ENCODE data around the gene OR8J3.

The OR8J3 gene

GRCh38 chr11:56140151-56140661 lies at the start of gene OR8J3:
OR8J3 (minus strand) TSS chr11:56140201; CDS start chr11:56137718, 2,483 bp downstream.
- Histone ChIP-seq H4K20me1 (ENCODE audit: insufficient read depth, low read length) (no peaks in the 10 kb centered on the region), H3K27me3 (ENCODE audit: insufficient read depth, low read length, poor library complexity) (no peaks in the 10 kb centered on the region), H3K4me2 (ENCODE audit: insufficient read depth, low read length) (no peak within 1 kb of the TSS), H3K9me3 (ENCODE audit: insufficient read depth, low read length, severe bottlenecking) (no peaks in the 10 kb centered on the region), H3K79me2 (ENCODE audit: insufficient read depth, low read length) (no peaks in the 10 kb centered on the region), H3K4me1 (ENCODE audit: insufficient read depth, low read length) (no peaks in the 10 kb centered on the region), H3K9ac (ENCODE audit: low read depth, low read length) (no peak within 1 kb of the TSS), H3K27ac (ENCODE audit: low read length) (no peak within 1 kb of the TSS), H3K4me3 (ENCODE audit: low read depth in 1 of 2, low read length in 2 of 2) (no peak within 1 kb of the TSS), H3K36me3 (ENCODE audit: insufficient read depth, low read length) (no peaks in the 10 kb centered on the region), H2AFZ (ENCODE audit: low read depth, low read length) (no peak within 1 kb of the TSS)
- ATAC-seq (ENCODE audit: insufficient read depth, low read depth) (no peak), DNase-seq (no peak)
- TF ChIP-seq, protein P1, sequence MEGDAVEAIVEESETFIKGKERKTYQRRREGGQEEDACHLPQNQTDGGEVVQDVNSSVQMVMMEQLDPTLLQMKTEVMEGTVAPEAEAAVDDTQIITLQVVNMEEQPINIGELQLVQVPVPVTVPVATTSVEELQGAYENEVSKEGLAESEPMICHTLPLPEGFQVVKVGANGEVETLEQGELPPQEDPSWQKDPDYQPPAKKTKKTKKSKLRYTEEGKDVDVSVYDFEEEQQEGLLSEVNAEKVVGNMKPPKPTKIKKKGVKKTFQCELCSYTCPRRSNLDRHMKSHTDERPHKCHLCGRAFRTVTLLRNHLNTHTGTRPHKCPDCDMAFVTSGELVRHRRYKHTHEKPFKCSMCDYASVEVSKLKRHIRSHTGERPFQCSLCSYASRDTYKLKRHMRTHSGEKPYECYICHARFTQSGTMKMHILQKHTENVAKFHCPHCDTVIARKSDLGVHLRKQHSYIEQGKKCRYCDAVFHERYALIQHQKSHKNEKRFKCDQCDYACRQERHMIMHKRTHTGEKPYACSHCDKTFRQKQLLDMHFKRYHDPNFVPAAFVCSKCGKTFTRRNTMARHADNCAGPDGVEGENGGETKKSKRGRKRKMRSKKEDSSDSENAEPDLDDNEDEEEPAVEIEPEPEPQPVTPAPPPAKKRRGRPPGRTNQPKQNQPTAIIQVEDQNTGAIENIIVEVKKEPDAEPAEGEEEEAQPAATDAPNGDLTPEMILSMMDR (IDR thresholded peaks at IDR 0.05; ENCODE audit: borderline replicate concordance, extremely low read depth, low read length, poor library complexity, severe bottlenecking) = no peak
- TF ChIP-seq EZH2 (IDR thresholded peaks at IDR 0.05; ENCODE audit: borderline replicate concordance, low read depth, low read length, severe bottlenecking) = no peak

DNA sequence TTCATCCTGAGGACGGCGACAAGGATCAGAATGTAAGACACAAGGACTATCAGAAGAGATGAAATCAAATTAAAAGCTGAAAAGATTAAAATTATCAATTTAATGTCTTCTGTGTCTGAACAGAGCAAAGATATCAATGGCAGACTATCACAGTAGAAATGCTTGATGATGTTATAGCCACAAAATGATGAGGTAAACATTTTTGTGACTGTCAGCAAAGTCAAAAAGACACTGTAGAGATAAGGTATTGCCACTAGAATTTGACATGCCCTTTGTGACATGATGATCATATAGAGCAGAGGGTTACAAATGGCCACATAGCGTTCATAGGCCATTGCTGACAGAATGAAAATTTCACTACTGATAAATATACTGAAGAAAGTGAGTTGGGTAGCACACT lies 48.6 kb upstream of the OR8J3 start:
- H3K27ac ChIP-seq (ENCODE audit: low read length) = no peak overlapping the region
- H3K79me2 ChIP-seq (ENCODE audit: insufficient read depth, low read length) = no peaks in the 10 kb centered on the region
- ATAC-seq (ENCODE audit: insufficient read depth, low read depth) (no peak), DNase-seq (no peak)
- no peaks in the 10 kb centered on the region for H3K9me3 ChIP-seq (ENCODE audit: insufficient read depth, low read length, severe bottlenecking)
- no peaks in the 10 kb centered on the region for H3K36me3 ChIP-seq (ENCODE audit: insufficient read depth, low read length)
- TF ChIP-seq, protein P1 (IDR thresholded peaks at IDR 0.05; ENCODE audit: borderline replicate concordance, extremely low read depth, low read length, poor library complexity, severe bottlenecking) = no peak
- TF ChIP-seq EZH2 (IDR thresholded peaks at IDR 0.05; ENCODE audit: borderline replicate concordance, low read depth, low read length, severe bottlenecking) = no peak
- no peak overlapping the region for H3K4me2 ChIP-seq (ENCODE audit: insufficient read depth, low read length)
- H3K4me1 ChIP-seq (ENCODE audit: insufficient read depth, low read length) = no peaks in the 10 kb centered on the region
- no peaks in the 10 kb centered on the region for H3K27me3 ChIP-seq (ENCODE audit: insufficient read depth, low read length, poor library complexity)
- no peak overlapping the region for H3K9ac ChIP-seq (ENCODE audit: low read depth, low read length)
- H2AFZ ChIP-seq (ENCODE audit: low read depth, low read length) = no peak overlapping the region
- no peak overlapping the region for H3K4me3 ChIP-seq (ENCODE audit: low read depth in 1 of 2, low read length in 2 of 2)
- H4K20me1 ChIP-seq (ENCODE audit: insufficient read depth, low read length) = no peaks in the 10 kb centered on the region

DNA sequence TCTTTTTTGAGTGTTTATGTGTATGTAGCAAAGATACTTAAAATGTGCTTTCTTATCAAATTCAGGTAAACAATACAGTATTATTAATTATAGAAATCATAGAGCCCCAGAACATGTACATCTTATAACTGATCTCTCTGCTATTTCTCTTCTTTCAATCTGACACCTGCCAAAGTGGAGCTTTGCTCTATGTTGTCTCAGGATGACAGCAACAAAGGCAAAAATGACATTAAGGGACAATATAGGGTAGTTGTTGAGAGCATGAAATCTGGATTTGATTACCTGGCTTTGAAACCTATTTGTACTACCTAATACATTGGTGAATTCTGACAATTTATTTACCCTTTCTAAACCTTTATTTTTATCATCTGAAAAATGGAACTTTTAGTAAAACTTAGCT lies 43.5 kb upstream of the OR8J3 start:
- H3K27me3 ChIP-seq (ENCODE audit: insufficient read depth, low read length, poor library complexity) = no peaks in the 10 kb centered on the region
- no peak overlapping the region for H3K9ac ChIP-seq (ENCODE audit: low read depth, low read length)
- no peak for ATAC-seq (ENCODE audit: insufficient read depth, low read depth)
- H3K4me3 ChIP-seq (ENCODE audit: low read depth in 1 of 2, low read length in 2 of 2) = no peak overlapping the region
- H3K9me3 ChIP-seq (ENCODE audit: insufficient read depth, low read length, severe bottlenecking) = peaks cover 3% of the 10 kb centered on the region
- no peak overlapping the region for H3K27ac ChIP-seq (ENCODE audit: low read length)
- no peak for TF ChIP-seq EZH2 (IDR thresholded peaks at IDR 0.05; ENCODE audit: borderline replicate concordance, low read depth, low read length, severe bottlenecking)
- TF ChIP-seq, protein P1 (IDR thresholded peaks at IDR 0.05; ENCODE audit: borderline replicate concordance, extremely low read depth, low read length, poor library complexity, severe bottlenecking) = no peak
- no peak overlapping the region for H3K4me2 ChIP-seq (ENCODE audit: insufficient read depth, low read length)
- no peak for DNase-seq
- no peaks in the 10 kb centered on the region for H3K79me2 ChIP-seq (ENCODE audit: insufficient read depth, low read length)
- no peaks in the 10 kb centered on the region for H3K4me1 ChIP-seq (ENCODE audit: insufficient read depth, low read length)
- no peaks in the 10 kb centered on the region for H3K36me3 ChIP-seq (ENCODE audit: insufficient read depth, low read length)
- no peak overlapping the region for H2AFZ ChIP-seq (ENCODE audit: low read depth, low read length)
- no peaks in the 10 kb centered on the region for H4K20me1 ChIP-seq (ENCODE audit: insufficient read depth, low read length)

DNA sequence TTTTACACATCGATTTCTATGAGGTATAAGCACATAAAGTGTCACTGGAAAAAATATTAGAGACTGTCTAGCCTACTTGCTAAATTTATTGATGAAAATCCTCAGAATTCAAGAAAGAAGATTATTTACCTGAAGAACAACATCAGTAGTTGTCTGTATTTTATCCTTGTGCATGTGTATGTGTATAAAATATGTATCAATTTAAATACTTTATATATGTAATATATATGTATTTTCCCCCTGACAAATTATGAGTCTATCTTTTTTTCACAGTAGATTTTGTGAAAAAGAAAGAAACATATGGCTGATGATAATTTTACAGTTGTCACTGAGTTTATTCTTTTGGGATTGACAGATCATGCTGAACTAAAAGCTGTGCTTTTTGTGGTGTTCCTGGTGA lies 36.3 kb upstream of the OR8J3 start, which contains the start of gene OR5J2:
Gene OR5J2, plus strand, starts transcription at position 301 of the 400 bp plus-strand sequence. Its CDS starts 0 bp downstream, at position 301.
- H4K20me1 ChIP-seq (ENCODE audit: insufficient read depth, low read length) = no peaks in the 10 kb centered on the region
- no peak within 1 kb of the TSS for H3K4me3 ChIP-seq (ENCODE audit: low read depth in 1 of 2, low read length in 2 of 2)
- TF ChIP-seq, protein P1 (IDR thresholded peaks at IDR 0.05; ENCODE audit: borderline replicate concordance, extremely low read depth, low read length, poor library complexity, severe bottlenecking) = no peak
- TF ChIP-seq EZH2 (IDR thresholded peaks at IDR 0.05; ENCODE audit: borderline replicate concordance, low read depth, low read length, severe bottlenecking) = no peak
- no peak within 1 kb of the TSS for H3K27ac ChIP-seq (ENCODE audit: low read length)
- ATAC-seq (ENCODE audit: insufficient read depth, low read depth) (no peak), DNase-seq (no peak)
- H3K4me1 ChIP-seq (ENCODE audit: insufficient read depth, low read length) = no peaks in the 10 kb centered on the region
- no peaks in the 10 kb centered on the region for H3K27me3 ChIP-seq (ENCODE audit: insufficient read depth, low read length, poor library complexity)
- H3K36me3 ChIP-seq (ENCODE audit: insufficient read depth, low read length) = no peaks in the 10 kb centered on the region
- H2AFZ ChIP-seq (ENCODE audit: low read depth, low read length) = no peak within 1 kb of the TSS
- H3K79me2 ChIP-seq (ENCODE audit: insufficient read depth, low read length) = no peaks in the 10 kb centered on the region
- H3K9me3 ChIP-seq (ENCODE audit: insufficient read depth, low read length, severe bottlenecking) = peaks cover 3% of the 10 kb centered on the region
- no peak within 1 kb of the TSS for H3K4me2 ChIP-seq (ENCODE audit: insufficient read depth, low read length)
- no peak within 1 kb of the TSS for H3K9ac ChIP-seq (ENCODE audit: low read depth, low read length)

All from DND-41 (cell line).